Fibroblast of lung (primary cell): ENCODE data around the gene THRB. TPM values are rescaled to one million over a fixed set of nuclear protein-coding genes. Genes with fewer than 3 reads are reported as not detected.

Source experiments
- DNase-seq, 2 donors: peaks; one replicate each; pipeline versions ENCODE4 v3.0.0 to v3.0.0-alpha.2; 2010; ENCODE audit warnings: low read depth in 2 of 2
- H2AFZ ChIP-seq: 2 replicates; pipeline ENCODE4 v1.5.1; 2012; ENCODE audit warnings: low read length, control low read depth, inconsistent platforms
- H3K27ac ChIP-seq: 2 replicates; pipeline ENCODE4 v1.5.1; 2011; ENCODE audit warnings: low read length, control low read depth; ENCODE audit not compliant: insufficient read depth
- H3K27me3 ChIP-seq: 2 replicates; pipeline ENCODE4 v1.5.1; 2011; ENCODE audit warnings: mild to moderate bottlenecking, low read length; ENCODE audit not compliant: control insufficient read depth, insufficient read depth
- H3K36me3 ChIP-seq: 2 replicates; pipeline ENCODE4 v1.5.1; 2011; ENCODE audit warnings: low read length; ENCODE audit not compliant: control insufficient read depth, insufficient read depth
- H3K4me1 ChIP-seq: 2 replicates; pipeline ENCODE4 v1.5.1; 2011; ENCODE audit warnings: low read length; ENCODE audit not compliant: control insufficient read depth, insufficient read depth; ENCODE audit errors: extremely low read depth
- H3K4me2 ChIP-seq: 2 replicates; pipeline ENCODE4 v1.5.1; 2011; ENCODE audit warnings: low read length, control low read depth; ENCODE audit not compliant: insufficient read depth; ENCODE audit errors: extremely low read depth
- H3K4me3 ChIP-seq, 4 experiments: fragments of 200-600 bp in 1 of 4; sonication (generic) in 1 of 4; replicated peaks in 1 of 4; 2 replicates each; pipeline ENCODE4 v1.5.1; 2011 to 2016; ENCODE audit warnings: low read length in 4 of 4, low read depth in 3 of 4, mild to moderate bottlenecking in 3 of 4, control low read depth in 2 of 4, inconsistent platforms in 1 of 4, mixed read lengths in 1 of 4; ENCODE audit not compliant: insufficient read depth in 1 of 4; ENCODE audit errors: control extremely low read depth in 1 of 4
- H3K79me2 ChIP-seq: 2 replicates; pipeline ENCODE4 v1.5.1; 2012; ENCODE audit warnings: mild to moderate bottlenecking, low read length, inconsistent platforms; ENCODE audit not compliant: control insufficient read depth, insufficient read depth
- H3K9ac ChIP-seq: 2 replicates; pipeline ENCODE4 v1.5.1; 2011; ENCODE audit warnings: mild to moderate bottlenecking, low read length, control low read depth; ENCODE audit not compliant: insufficient read depth
- H3K9me3 ChIP-seq: 2 replicates; pipeline ENCODE4 v1.5.1; 2012; ENCODE audit warnings: low read depth, low read length; ENCODE audit not compliant: control insufficient read depth, insufficient read depth
- H4K20me1 ChIP-seq: 2 replicates; pipeline ENCODE4 v1.5.1; 2011; ENCODE audit warnings: low read length; ENCODE audit not compliant: control insufficient read depth, insufficient read depth; ENCODE audit errors: extremely low read depth
- EZH2 ChIP-seq: IDR thresholded peaks from 2 replicates; pipeline ENCODE4 v1.5.1; 2012; ENCODE audit warnings: low read length, control low read depth, mild to moderate bottlenecking; ENCODE audit errors: missing control alignments
- polyA plus RNA-seq, 2 donors: library from polyadenylated mRNA; depleted of rRNA in 1 of 2; stranded (reverse) in 1 of 2; unstranded in 1 of 2; fragments of >200 nt; gene quantifications; 2 replicates each; pipeline ENCODE4 v1.2.1, GENCODE V29; 2011 to 2012; ENCODE audit warnings: missing spikeins in 1 of 2
- total RNA-seq: library from RNA; depleted of rRNA; stranded (reverse); fragments of >200 nt; gene quantifications from 2 replicates; pipeline ENCODE4 v1.2.1, GENCODE V29; 2014
- TF ChIP-seq, protein P1 (sequence below), 2 donors: IDR thresholded peaks in 1 of 2; conservative IDR thresholded peaks in 1 of 2; 1 replicate in 1 of 2; 2 replicates in 1 of 2; pipeline ENCODE4 v1.5.1; 2011 to 2012; ENCODE audit warnings: low read length in 2 of 2, control low read depth in 1 of 2, inconsistent platforms in 1 of 2, low read depth in 1 of 2, mild to moderate bottlenecking in 1 of 2

Gene THRB
- total and polyA plus RNA-seq, 2 donors (not counting 1 experiment from before 2014, with no cell fraction given), result 4.2 to 7.4 TPM

DNA sequence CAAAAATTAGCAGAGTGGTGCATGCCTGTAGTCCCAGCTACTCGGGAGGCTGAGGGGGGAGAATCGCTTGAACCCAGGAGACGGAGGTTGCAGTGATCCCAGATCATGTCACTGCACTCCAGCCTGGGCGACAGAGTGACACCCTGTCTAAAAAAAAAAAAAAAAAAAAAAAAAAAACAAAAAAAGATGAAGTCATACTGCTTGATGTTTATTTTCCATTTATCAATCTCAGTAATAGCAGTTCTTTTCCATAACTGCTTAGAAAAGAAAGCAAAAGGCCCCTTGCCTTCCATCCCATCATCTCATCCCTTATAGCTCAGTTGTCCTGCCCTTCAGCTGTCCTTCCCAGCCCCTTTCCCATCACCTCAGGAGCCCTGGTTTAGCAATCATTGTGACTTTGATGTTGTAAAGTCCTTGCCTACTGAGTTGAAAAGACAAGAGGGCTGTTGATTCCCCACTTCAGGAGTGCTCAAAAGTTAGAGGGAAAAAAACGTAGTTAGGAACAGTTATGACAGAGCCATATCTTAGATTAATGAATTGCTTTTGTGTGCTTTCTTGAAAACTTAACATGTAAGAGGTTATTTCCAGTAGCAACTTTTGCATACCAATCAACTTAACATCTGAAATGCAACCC lies 18.0 kb upstream of the THRB start:
- H2AFZ ChIP-seq, result no peak overlapping the region
- no peak overlapping the region for H3K27ac ChIP-seq
- H3K4me3 ChIP-seq, result no peak overlapping the region
- no peaks in the 10 kb centered on the region for H4K20me1 ChIP-seq
- no peaks in the 10 kb centered on the region for H3K27me3 ChIP-seq
- peaks cover 5% of the 10 kb centered on the region for H3K4me1 ChIP-seq
- no peak for TF ChIP-seq EZH2
- TF ChIP-seq, protein P1, sequence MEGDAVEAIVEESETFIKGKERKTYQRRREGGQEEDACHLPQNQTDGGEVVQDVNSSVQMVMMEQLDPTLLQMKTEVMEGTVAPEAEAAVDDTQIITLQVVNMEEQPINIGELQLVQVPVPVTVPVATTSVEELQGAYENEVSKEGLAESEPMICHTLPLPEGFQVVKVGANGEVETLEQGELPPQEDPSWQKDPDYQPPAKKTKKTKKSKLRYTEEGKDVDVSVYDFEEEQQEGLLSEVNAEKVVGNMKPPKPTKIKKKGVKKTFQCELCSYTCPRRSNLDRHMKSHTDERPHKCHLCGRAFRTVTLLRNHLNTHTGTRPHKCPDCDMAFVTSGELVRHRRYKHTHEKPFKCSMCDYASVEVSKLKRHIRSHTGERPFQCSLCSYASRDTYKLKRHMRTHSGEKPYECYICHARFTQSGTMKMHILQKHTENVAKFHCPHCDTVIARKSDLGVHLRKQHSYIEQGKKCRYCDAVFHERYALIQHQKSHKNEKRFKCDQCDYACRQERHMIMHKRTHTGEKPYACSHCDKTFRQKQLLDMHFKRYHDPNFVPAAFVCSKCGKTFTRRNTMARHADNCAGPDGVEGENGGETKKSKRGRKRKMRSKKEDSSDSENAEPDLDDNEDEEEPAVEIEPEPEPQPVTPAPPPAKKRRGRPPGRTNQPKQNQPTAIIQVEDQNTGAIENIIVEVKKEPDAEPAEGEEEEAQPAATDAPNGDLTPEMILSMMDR (conservative IDR thresholded peaks at IDR 0.05 in 1 of 2, IDR thresholded peaks at IDR 0.05 in 1 of 2; ENCODE audit: low read depth in 1 of 2, low read length in 2 of 2), result no peak
- H3K9me3 ChIP-seq, result no peaks in the 10 kb centered on the region
- no peaks in the 10 kb centered on the region for H3K36me3 ChIP-seq
- H3K4me2 ChIP-seq, result no peak overlapping the region
- DNase-seq, result no peak
- H3K79me2 ChIP-seq, result no peaks in the 10 kb centered on the region
- H3K9ac ChIP-seq, result no peak overlapping the region

DNA sequence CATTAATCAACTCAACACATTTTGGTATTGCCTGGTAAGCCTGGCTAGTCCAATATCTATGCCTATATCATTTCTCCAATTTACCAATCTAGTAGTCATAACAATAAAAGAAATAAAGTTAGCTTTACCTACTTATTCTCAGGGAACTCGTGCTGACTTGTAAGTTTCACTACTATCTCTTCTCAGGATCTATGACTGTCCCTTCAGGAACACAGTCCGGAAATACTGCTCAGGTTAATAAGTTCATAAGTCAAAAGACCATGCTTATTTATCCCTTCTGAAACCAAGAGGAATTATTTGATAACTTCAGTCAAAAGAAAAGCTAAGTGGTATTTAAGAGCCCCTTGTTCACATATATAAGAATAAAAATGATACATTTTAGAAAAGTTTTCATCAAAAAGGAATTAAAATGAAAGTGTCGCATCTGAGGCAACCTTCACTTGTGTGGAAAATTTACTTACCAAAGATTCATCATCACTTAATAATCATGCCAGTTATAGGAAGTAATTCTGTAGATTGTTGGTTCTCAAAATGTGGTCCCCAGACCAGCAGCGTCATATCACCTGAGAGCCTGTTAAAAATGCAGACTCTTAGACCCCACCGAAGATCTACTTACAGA lies 15.5 kb upstream of the THRB start:
- Histone ChIP-seq H3K9me3 (no peaks in the 10 kb centered on the region), H2AFZ (no peak overlapping the region), H3K4me1 (peaks cover 7% of the 10 kb centered on the region), H3K4me3 (no peak overlapping the region), H3K27ac (no peak overlapping the region), H3K36me3 (no peaks in the 10 kb centered on the region), H4K20me1 (no peaks in the 10 kb centered on the region), H3K9ac (no peak overlapping the region), H3K79me2 (no peaks in the 10 kb centered on the region), H3K27me3 (no peaks in the 10 kb centered on the region), H3K4me2 (no peak overlapping the region)
- DNase-seq, result peak in 1 of 2 donors; percentile 34
- no peak for TF ChIP-seq EZH2
- TF ChIP-seq, protein P1 (conservative IDR thresholded peaks at IDR 0.05 in 1 of 2, IDR thresholded peaks at IDR 0.05 in 1 of 2; ENCODE audit: low read depth in 1 of 2, low read length in 2 of 2), result no peak

DNA sequence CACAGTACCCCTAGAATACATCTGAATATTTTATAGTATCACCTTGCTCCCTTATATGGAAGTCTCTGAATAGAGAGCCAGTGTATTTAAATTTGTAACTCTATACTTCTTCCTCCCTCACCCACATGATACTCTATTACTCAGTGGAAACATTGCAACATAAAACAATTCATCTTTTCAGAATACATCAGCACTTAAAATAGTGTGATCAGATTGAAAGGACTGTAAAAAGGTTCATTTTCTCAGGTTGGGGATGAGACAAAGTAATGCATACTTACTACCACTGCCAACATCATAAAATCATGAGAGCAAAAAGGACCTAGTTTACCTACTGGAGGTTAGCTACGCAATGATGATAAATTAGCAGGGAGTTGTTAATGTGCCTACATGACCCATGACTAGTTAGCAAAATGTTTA lies 13.8 kb upstream of the THRB start:
- Histone ChIP-seq H3K9ac (no peak overlapping the region), H3K79me2 (no peaks in the 10 kb centered on the region), H3K36me3 (no peaks in the 10 kb centered on the region), H2AFZ (no peak overlapping the region), H3K9me3 (no peaks in the 10 kb centered on the region), H3K27ac (no peak overlapping the region), H4K20me1 (no peaks in the 10 kb centered on the region), H3K4me3 (no peak overlapping the region), H3K27me3 (no peaks in the 10 kb centered on the region), H3K4me2 (no peak overlapping the region), H3K4me1 (peaks cover 4% of the 10 kb centered on the region)
- TF ChIP-seq, protein P1 (conservative IDR thresholded peaks at IDR 0.05 in 1 of 2, IDR thresholded peaks at IDR 0.05 in 1 of 2; ENCODE audit: low read depth in 1 of 2, low read length in 2 of 2), result no peak
- TF ChIP-seq EZH2, result no peak
- peak; percentile 75 to 84 for DNase-seq
